ENCODE measurements around the gene MT1M.
"Not testable (repeated sequence)": the region's sequence is repeated elsewhere in the genome, so short reads cannot be mapped to it uniquely, and the experiment has no call there.

Gene MT1M

DNA sequence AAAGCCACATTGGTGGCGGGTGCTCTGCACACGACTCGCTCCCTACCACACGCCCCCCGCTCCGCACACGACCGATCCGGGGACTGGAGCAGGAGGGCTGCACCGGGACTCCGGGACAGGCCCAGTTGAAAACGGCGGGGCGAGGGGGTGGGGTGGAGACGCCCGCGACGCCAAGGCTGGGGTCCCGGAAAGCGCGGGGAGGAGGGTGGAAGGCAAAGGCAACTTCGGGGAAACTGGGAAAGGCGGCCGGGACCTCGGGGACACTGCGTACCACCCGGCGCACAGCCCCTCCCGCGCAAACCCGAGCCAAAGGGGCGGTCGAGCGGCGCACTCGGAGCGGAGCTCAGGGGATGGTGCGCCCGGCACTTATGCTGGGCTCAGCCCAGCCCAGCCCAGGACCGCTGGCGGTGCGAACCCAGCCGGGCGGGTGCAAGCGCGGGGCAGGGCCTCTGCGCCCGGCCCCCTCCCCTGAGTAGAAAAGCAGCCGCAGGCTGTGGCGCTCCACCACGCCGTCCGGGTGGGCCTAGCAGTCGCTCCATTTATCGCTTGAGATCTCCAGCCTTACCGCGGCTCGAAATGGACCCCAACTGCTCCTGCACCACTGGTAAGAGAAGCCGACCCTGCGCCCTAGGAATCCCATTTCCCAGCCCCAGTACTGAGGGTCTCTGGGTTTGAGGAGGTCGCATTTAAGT, at the start of gene MT1M:
MT1M (plus strand) TSS at position 504 of the 692 bp plus-strand sequence; CDS start at position 577, 73 bp downstream.
- DNase-seq (ENCODE audit: low read depth): no peak

DNA sequence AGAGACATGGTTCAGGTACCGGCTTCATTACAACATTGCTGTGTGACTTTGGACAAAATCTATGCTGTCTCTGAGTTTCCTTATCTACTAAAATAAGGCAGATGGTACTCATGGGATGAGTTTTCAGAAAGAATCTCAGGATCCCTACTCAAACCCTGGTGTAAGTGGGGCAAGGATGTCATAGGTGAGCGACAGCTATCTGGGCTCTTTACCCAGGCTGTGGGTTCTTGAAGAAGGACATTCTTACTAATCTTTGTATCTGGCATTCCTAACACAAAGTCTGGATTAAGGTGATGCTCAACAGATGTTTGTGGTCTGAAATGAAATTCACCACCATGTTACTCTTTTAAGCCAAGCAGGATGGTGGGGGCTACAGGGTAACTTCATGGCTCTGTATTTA, 49.5 kb upstream of the MT1M start:
- not testable (repeated sequence) for DNase-seq (ENCODE audit: low read depth)

- no peak for DNase-seq (ENCODE audit: low read depth)
These were observed 48.9 kb upstream of the MT1M start for GRCh38 chr16:56583351-56584168.

DNA sequence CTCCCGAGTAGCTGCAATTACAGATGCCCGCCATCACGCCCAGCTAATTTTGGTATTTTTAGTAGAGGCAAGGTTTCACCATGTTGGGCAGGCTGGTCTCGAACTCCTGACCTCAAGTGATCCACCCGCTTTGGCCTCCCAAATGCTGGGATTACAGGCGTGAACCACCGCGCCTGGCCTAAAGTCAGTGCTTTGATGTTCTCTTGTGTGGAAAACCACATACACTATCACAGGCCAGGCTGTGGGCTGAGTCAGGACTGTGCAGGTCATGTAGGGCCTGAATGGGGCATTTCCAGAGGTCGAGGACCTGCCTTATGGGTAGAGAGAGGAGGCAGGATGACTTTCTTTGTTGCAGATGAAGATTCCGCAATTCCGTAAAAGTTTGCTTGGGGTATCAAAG, 48.2 kb upstream of the MT1M start:
- DNase-seq (ENCODE audit: low read depth): no peak

DNA sequence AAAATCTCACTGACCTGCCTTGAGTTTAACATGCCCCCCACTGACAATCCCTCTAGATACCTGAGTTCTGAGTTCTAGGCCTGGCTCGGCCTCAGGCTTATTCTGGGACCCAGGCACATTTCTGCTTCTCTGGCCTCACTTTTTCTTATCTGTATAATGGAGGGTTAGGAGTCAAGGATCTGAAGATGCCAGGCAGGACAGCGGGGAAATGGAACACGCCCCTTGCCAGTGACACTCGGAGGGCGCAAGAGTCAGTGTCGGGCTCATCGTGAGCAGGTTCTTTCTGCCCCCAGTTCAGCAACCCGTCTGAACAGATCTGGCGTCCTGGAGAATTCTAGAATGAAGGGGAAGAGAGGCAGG, 43.7 kb upstream of the MT1M start:
- no peak for DNase-seq (ENCODE audit: low read depth)

DNA sequence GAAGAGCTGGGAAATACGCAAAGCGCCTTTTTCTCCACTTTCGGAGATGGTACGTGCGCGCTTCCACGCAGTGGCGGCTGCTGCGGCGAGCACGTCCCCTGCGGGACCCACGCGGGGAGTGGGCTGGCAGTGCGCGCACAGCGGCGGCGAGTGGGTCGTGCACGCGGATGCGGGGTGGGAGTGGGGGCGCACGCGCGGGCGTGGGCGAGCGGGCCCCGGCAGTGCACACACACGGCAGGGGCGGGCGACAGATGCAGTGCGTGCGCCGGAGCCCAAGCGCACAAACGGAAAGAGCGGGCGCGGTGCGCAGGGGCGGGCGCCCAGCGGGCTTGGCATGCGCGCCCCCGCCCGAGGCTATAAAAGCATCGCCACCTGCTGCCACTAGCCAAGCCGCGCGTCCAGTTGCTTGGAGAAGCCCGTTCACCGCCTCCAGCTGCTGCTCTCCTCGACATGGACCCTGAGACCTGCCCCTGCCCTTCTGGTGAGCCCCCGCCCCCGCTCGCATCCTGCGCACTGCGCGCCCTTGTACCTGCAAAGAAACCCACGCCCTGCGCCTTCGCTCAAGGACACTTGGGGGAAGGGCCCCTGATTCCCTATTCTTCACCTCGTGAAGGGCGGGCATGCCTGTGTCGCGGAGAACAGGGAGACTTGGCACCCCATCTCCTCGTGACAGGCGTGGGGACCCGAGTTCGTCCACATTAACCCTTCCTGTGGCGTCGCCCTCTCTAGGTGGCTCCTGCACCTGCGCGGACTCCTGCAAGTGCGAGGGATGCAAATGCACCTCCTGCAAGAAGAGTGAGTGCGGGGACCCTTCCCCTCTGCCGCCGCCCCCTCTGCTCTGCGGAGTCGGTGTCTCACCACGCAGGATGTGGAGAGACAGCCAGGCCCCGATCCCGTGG, 43.1 kb upstream of the MT1M start, which contains the start of gene MT3:
MT3 (plus strand) TSS at position 388 of the 899 bp plus-strand sequence; CDS start at position 451, 63 bp downstream.
- no peak for DNase-seq (ENCODE audit: low read depth)

- DNase-seq (ENCODE audit: low read depth): no peak
These were observed 40.9 kb upstream of the MT1M start for GRCh38 chr16:56591377-56592060.

- DNase-seq (ENCODE audit: low read depth): no peak
These were observed 38.7 kb upstream of the MT1M start for GRCh38 chr16:56593573-56594291.

DNA sequence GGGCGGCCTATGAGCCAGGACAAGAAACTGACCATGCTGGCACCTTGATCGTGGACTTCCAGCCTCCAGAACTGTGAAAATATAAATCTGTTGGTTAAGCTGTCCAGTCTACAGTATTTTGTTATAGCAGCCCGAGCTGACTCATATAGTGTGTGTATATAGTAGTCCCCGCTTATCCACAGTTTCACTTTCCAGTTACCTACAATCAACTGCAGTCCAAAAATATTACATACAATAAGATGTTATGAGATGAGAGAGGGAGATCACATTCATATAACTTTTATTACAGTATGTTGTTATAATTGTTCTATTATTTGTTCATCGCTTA, 38.2 kb upstream of the MT1M start:
- no peak for DNase-seq (ENCODE audit: low read depth)

DNA sequence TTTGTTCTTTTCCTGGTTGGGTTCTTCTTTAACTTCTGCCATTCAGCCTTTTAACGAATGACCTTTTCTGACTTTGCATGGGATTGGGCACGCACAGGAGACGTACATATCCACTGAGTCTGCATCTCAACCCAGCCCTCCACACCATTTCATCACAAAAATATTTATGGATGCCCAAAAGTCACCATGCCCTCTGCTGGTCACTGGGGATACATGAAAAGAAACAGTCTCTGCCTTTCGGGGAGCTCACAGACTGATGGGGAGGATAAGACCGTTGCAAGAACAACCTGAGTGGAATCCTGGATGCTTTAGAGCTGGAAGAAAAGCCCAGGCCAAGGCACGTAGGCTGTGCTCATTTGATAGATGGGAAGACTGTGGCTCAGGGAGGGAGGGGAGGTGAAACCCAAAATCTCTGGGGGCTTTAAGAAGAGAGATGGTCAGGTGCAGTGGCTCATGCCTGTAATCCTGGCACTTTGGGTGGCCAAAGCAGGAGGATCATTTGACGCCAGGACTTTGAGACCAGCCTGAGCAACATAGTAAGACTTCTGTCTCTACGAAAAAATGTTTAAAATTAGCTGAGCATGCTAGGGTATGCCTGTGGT, 32.0 kb upstream of the MT1M start:
- no peak for DNase-seq (ENCODE audit: low read depth)

- no peak for DNase-seq (ENCODE audit: low read depth)
These were observed 31.1 kb upstream of the MT1M start for GRCh38 chr16:56601325-56601724.

DNA sequence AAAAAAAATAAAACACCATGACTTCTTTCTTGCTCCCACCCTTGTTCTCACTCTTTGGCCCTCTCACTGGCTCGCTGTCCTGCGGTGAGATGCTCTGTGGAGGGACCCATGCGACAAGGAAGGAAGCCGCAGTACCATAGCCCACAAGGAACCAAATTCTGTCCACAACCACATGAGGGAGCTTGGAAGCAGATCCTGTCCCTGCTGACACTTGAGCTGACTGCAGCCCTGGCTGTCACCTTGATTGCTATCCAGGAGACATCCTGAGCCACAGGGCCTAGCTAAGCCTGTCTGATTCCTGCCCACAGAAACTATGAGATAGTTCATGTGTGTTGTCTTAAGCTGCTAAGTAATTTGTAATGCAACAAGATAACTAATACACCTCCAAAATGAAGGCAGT, 28.9 kb upstream of the MT1M start:
- no peak for DNase-seq (ENCODE audit: low read depth)

DNA sequence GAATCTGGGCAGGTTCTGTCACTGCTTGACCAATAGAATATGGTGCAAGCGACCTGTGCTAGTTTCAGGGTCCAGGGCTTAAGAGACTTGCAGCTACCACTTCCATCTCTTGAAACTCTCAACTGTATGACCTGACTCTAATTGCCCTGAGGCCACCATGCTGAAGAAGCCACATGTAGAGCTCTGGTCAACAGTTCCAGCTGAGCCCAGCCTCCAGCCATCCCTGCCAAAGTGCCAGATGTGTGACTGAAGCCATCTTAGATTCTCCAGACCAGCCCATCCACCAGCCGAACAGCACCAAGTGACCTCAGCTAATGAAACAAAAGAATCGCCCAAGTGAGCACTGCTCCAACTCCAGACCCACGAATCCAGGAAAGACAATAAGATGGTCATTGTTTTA, 27.5 kb upstream of the MT1M start:
- DNase-seq (ENCODE audit: low read depth): no peak

GRCh38 chr16:56605475-56605874, 27.0 kb upstream of the MT1M start:
- DNase-seq (ENCODE audit: low read depth): no peak

- DNase-seq (ENCODE audit: low read depth): no peak
These were observed 26.4 kb upstream of the MT1M start for GRCh38 chr16:56606071-56606475.

- DNase-seq (ENCODE audit: low read depth): peak; percentile 92
These were observed 25.9 kb upstream of the MT1M start for GRCh38 chr16:56606476-56607108.

- peak; percentile 98 for DNase-seq (ENCODE audit: low read depth)
These were observed 25.3 kb upstream of the MT1M start for GRCh38 chr16:56607109-56607618.

GRCh38 chr16:56607675-56608042, 24.8 kb upstream of the MT1M start:
- DNase-seq (ENCODE audit: low read depth): no peak

- peak; percentile 82 for DNase-seq (ENCODE audit: low read depth)
These were observed 24.2 kb upstream of the MT1M start, which contains the start of gene MT2A for GRCh38 chr16:56608043-56608875. Gene MT2A, plus strand, starts transcription at chr16:56608584. Its CDS starts 72 bp downstream, at chr16:56608656.

Measured in HS-5 (cell line).